ENCODE measurements around the gene TLL2.

DNA sequence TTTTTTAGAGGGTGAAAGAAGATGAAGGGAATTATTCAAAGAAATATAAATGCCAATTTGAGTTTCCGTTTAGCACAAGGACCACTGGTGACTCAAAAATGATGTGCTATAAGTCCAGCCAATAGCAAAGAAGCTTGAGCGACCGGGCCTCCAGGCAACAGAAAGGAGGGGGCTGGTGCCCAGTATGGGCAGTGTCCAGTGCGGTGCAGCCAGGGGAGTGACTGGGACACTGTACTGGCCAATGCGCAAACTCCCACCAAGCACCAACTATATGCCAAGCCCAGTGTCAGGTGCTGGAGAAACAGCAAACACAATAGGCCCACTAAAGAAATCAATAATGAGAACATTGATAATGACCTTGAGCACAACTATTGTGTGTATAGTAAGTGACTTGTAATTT, 144.8 kb downstream of the TLL2 start:
- TF ChIP-seq POLR2A (IDR thresholded peaks at IDR 0.05) (no peak), POLR2AphosphoS5 (IDR thresholded peaks at IDR 0.05) (no peak)
- TF ChIP-seq, protein P1, sequence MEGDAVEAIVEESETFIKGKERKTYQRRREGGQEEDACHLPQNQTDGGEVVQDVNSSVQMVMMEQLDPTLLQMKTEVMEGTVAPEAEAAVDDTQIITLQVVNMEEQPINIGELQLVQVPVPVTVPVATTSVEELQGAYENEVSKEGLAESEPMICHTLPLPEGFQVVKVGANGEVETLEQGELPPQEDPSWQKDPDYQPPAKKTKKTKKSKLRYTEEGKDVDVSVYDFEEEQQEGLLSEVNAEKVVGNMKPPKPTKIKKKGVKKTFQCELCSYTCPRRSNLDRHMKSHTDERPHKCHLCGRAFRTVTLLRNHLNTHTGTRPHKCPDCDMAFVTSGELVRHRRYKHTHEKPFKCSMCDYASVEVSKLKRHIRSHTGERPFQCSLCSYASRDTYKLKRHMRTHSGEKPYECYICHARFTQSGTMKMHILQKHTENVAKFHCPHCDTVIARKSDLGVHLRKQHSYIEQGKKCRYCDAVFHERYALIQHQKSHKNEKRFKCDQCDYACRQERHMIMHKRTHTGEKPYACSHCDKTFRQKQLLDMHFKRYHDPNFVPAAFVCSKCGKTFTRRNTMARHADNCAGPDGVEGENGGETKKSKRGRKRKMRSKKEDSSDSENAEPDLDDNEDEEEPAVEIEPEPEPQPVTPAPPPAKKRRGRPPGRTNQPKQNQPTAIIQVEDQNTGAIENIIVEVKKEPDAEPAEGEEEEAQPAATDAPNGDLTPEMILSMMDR (IDR thresholded peaks at IDR 0.05 in 8 of 11, conservative IDR thresholded peaks at IDR 0.05 in 3 of 11), result no peak

All from spleen (tissue), 7 donors.